HPDE6-E6E7 (cell line): ENCODE data around the gene MYO1E.
"Not testable (repeated sequence)": the region's sequence is repeated elsewhere in the genome, so short reads cannot be mapped to it uniquely, and the experiment has no call there.

ENCODE experiments used
- DNase-seq: peaks from one replicate; pipeline ENCODE4 v3.0.0; 2011; ENCODE audit warnings: missing footprints; ENCODE audit errors: extremely low spot score

MYO1E gene

GRCh38 chr15:59131969-59132562 lies 240.6 kb downstream of the MYO1E start:
- no peak for DNase-seq

- DNase-seq, result no peak
Measured at GRCh38 chr15:59131456-59131855, 241.2 kb downstream of the MYO1E start.

- not testable (repeated sequence) for DNase-seq
Measured at GRCh38 chr15:59127255-59127654, 245.4 kb downstream of the MYO1E start.

GRCh38 chr15:59125683-59126082 lies 247.0 kb downstream of the MYO1E start:
- DNase-seq, result not testable (repeated sequence)

- no peak for DNase-seq
Measured at GRCh38 chr15:59124261-59124660, 248.4 kb downstream of the MYO1E start.

GRCh38 chr15:59120937-59121336 lies 251.7 kb downstream of the MYO1E start:
- DNase-seq, result no peak

- DNase-seq, result no peak
Measured at GRCh38 chr15:59119625-59120024, 253.0 kb downstream of the MYO1E start.

- DNase-seq, result no peak
Measured at GRCh38 chr15:59116771-59117170, 255.9 kb downstream of the MYO1E start.

GRCh38 chr15:59116141-59116540 lies 256.5 kb downstream of the MYO1E start:
- no peak for DNase-seq

- DNase-seq, result no peak
Measured at GRCh38 chr15:59115047-59115446, 257.6 kb downstream of the MYO1E start.

GRCh38 chr15:59111251-59111650 lies 261.4 kb downstream of the MYO1E start:
- DNase-seq, result no peak

- peak; percentile 23 for DNase-seq
Measured at GRCh38 chr15:59105854-59106253, 266.8 kb downstream of the MYO1E start.

- DNase-seq, result peak; percentile 92
Measured at GRCh38 chr15:59104912-59105732, 267.5 kb downstream of the MYO1E start, which contains the start of gene CCNB2. Gene CCNB2, plus strand, starts transcription at chr15:59105146. Its CDS starts 123 bp downstream, at chr15:59105269.

- no peak for DNase-seq
Measured at GRCh38 chr15:59104602-59104911, 268.1 kb downstream of the MYO1E start.

- DNase-seq, result no peak
Measured at GRCh38 chr15:59099162-59099685, 273.4 kb downstream of the MYO1E start.

GRCh38 chr15:59096429-59096828 lies 276.2 kb downstream of the MYO1E start:
- no peak for DNase-seq

- no peak for DNase-seq
Measured at GRCh38 chr15:59094077-59094476, 278.6 kb downstream of the MYO1E start.

GRCh38 chr15:59087731-59088130 lies 284.9 kb downstream of the MYO1E start:
- DNase-seq, result no peak
